Skeletal muscle satellite cell (primary cell): ENCODE data around the gene UVSSA.
"Not testable (repeated sequence)": the region's sequence is repeated elsewhere in the genome, so short reads cannot be mapped to it uniquely, and the experiment has no call there.

Experiments
- H3K27me3 ChIP-seq: 2 replicates; pipeline ENCODE4 v1.7.0; 2013; ENCODE audit warnings: low read length; ENCODE audit not compliant: control insufficient read depth, insufficient read depth
- H3K36me3 ChIP-seq: 2 replicates; pipeline ENCODE4 v1.7.0; 2013; ENCODE audit warnings: mild to moderate bottlenecking, control low read depth, low read length; ENCODE audit not compliant: insufficient read depth
- H3K4me1 ChIP-seq: 2 replicates; pipeline ENCODE4 v1.7.0; 2013; ENCODE audit warnings: low read length; ENCODE audit not compliant: control insufficient read depth, insufficient read depth
- H3K4me2 ChIP-seq: 2 replicates; pipeline ENCODE4 v1.7.0; 2013; ENCODE audit warnings: mild to moderate bottlenecking, low read length
- H3K4me3 ChIP-seq: 2 replicates; pipeline ENCODE4 v1.7.0; 2013; ENCODE audit warnings: low read length
- H3K9ac ChIP-seq: 2 replicates; pipeline ENCODE4 v1.7.0; 2013; ENCODE audit warnings: mild to moderate bottlenecking, low read depth, low read length, moderate library complexity
- H3K9me3 ChIP-seq: replicated peaks from 2 replicates; pipeline ENCODE4 v1.7.0; 2013; ENCODE audit warnings: mild to moderate bottlenecking, control low read depth, low read length

UVSSA gene

DNA sequence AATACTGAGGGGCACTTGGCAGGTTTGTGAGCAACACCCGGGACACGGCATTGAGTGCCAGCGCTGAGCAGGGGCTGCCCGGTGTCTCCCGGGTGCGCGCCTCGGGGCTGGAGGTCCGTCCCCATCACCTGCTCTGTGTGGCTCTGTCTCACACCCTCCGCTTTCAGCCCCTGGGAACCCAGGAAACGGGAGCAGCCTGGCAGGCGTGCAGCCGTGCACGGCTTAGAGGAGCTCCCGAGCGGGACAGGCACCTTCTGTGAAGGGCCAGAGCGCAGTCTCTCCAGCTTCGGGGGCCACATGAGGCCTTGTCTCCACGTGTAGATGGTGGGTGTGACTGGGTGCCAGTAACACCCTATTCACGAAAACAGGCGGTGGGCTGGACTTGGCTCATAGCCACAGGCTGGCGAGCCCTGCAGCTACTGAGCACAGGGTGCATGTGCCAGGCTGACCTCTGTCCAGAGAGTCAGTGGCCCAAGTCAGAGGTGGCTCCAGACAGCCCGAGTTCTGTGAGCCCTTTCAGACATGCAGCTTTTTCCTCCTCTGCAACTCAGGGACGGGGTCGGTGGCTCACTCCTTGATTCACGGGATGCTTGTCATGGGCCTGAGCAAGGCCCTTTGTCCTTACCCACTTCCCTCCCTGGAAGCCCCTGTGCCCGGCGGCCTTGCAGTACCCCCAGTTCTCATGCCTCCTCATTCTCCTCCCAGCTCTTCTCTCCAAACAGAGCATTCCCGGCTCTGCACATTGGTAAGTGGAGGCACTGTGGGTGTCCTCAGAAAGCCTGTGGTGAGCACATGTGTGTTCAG is 23.5 kb downstream of the UVSSA start:
- H3K27me3 ChIP-seq = no peaks in the 10 kb centered on the region
- H3K4me1 ChIP-seq = no peaks in the 10 kb centered on the region
- H3K9me3 ChIP-seq = no peaks in the 10 kb centered on the region
- H3K4me2 ChIP-seq = no peak overlapping the region
- H3K9ac ChIP-seq = no peak overlapping the region
- H3K36me3 ChIP-seq = peaks cover 36% of the 10 kb centered on the region
- H3K4me3 ChIP-seq = no peak overlapping the region

DNA sequence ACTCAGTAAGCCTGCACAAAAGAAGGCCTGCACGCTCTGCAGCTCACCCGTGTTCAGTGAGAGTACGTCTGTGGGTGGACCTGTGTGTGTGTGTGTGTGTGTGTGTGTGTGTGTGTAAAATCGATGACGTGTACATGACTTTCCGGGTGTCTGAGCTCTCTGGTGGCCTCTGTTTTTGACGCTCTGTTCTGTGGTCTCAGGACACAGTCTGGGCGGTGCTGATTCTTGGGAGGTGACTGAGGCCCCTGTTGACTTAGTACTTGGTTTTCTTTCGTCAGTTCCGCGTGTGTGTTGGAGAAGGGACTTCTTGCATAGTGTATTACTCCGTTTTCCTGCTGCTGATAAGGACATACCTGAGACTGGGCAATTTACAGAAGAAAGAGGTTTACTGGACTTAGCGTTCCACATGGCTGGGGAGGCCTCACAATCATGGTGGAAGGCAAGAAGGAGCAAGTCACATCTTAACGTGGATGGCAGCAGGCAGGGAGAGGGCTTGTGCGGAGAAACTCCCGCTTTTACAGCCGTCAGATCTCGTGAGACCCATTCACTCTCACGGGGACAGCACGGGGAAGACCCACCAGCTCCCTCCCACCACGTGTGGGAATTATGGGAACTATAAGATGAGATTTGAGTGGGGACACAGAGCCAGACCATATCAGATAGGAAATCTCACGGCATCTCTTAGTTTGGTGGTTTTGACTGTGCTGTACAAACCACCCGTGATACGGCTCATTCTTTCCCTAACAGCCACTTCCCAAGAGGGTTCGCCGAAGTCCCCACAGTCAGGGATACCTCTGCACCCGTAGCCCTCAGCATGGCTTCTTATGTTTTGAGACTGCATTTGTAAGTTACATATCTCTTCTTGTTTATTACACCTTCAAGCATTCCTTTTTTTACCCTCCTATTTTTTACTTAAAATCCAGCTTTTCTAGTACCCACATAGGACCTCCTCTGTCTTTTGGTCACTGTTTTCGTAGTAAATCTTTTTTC is 24.5 kb downstream of the UVSSA start:
- Histone ChIP-seq H3K4me3 (no peak overlapping the region), H3K27me3 (no peaks in the 10 kb centered on the region), H3K36me3 (peaks cover 28% of the 10 kb centered on the region), H3K9me3 (no peaks in the 10 kb centered on the region), H3K9ac (no peak overlapping the region), H3K4me2 (no peak overlapping the region), H3K4me1 (no peaks in the 10 kb centered on the region)

DNA sequence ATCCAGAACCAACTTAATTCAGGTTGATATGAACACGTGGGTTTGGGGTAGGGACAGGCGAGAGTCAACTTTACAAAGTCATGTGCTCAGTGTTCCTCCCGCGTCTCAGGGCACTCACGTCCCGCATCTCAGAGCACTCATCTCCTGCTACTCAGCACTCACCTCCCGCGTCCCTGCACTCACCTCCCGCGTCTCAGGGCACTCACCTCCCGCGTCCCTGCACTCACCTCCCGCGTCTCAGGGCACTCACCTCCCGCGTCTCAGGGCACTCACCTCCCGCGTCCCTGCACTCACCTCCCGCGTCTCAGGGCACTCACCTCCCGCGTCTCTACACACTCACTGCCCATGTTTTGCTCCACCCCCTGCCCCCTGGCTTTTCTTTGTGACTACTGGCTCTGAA is 25.6 kb downstream of the UVSSA start:
- not testable (repeated sequence) for H3K9ac ChIP-seq
- H3K36me3 ChIP-seq = peaks cover 26% of the 10 kb centered on the region

DNA sequence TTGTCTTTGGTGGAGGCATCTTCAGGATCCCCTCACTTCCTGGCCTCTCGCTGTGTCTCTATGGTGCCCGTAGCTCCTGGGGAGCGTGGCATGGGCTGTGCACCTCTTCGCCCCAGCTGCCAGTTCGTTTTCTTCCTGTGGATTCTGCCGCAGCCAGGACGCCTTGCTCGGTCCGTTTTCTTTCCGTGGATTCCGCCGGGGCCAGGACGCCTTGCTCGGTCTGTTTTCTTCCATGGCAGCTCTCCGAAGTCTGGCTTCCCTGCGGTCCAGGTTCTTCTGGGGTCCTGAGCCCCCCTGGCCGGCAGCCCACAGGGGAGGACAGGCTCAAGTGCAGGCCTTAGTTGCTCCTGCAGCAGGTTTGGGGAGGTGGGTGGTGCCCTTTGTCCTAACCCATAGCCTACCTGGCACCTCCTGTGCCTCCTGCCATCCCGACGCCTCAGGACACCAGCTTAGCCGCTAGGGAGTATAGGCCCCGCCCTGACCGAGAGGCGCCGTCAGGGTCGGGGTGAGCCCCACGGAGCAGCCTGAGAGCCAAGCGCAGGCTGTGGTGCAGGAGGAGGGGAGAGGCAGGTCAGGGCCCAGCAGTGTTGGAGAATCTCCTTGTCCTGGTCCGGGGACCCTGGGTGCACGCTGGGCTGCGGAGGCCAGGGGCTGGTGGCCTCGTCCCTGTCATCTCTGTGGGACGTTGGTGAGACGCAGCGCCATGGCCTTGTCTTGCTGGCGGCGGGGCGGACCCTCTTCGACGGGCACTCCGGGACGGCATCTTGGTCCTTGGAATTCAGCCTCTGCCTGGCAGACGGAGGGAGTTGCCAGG is 27.1 kb downstream of the UVSSA start:
- Histone ChIP-seq H3K9ac (no peak overlapping the region), H3K4me1 (no peaks in the 10 kb centered on the region), H3K27me3 (no peaks in the 10 kb centered on the region), H3K4me3 (no peak overlapping the region), H3K4me2 (no peak overlapping the region), H3K36me3 (peaks cover 21% of the 10 kb centered on the region), H3K9me3 (no peaks in the 10 kb centered on the region)

More for the DNA sequence above, 25.6 kb downstream of the UVSSA start:
- not testable (repeated sequence) for H3K4me3 ChIP-seq, H3K9me3 ChIP-seq, H3K27me3 ChIP-seq, H3K4me2 ChIP-seq, H3K4me1 ChIP-seq

DNA sequence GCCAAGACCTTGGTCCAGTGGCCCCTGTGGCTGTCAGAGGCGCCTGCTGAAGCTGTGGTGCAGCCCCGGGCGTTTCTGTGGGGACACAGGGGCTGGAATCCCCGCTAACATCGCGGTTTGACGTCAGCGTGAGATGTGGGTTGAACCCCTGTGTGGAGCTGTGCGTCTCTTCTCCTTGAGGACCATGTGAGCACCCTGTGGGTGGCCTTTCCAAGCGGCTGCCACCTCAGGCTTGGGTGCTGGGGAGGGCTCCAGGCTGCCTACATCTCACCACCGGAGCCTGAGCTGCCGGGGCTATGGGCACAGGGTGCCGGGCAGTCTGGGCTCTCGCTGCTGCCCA is 27.7 kb downstream of the UVSSA start:
- Histone ChIP-seq H3K4me2 (no peak overlapping the region), H3K27me3 (no peaks in the 10 kb centered on the region), H3K36me3 (peaks cover 21% of the 10 kb centered on the region), H3K9ac (no peak overlapping the region), H3K4me1 (no peaks in the 10 kb centered on the region), H3K9me3 (no peaks in the 10 kb centered on the region), H3K4me3 (no peak overlapping the region)

DNA sequence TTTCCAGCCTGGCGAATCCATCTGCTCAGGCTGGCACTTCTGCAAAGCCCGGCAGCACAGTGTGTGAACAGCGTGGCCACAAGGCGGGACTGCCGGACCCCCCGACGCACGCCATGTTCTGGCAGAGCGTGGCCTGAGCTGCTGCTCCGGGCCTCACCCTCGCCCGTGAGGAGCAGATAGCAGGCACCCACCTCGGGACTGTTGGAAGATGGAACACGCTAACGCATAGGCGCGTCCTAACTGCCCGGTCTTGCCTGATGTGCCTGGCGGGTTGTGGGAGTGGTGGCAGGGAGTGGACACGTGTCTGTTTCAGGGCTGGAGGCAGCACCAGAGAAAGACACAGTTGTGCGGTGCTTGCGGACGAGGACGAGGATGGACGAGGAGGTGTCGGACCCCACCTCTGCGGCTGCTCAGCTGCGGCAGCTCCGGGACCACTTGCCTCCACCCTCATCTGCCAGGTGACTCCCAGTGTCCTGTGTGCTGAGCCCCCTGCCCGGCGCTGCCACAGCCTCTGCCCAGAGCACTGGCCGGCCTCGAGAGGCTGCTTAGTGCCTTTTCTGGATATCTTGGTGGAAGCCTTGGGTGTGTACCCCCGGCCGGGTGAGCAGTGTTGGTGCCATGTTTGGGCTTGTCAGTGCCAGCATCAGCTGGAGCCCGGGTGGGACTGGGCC is 28.2 kb downstream of the UVSSA start:
- no peak overlapping the region for H3K9ac ChIP-seq
- no peaks in the 10 kb centered on the region for H3K27me3 ChIP-seq
- H3K4me3 ChIP-seq = no peak overlapping the region
- no peaks in the 10 kb centered on the region for H3K4me1 ChIP-seq
- H3K36me3 ChIP-seq = peaks cover 21% of the 10 kb centered on the region
- no peaks in the 10 kb centered on the region for H3K9me3 ChIP-seq
- no peak overlapping the region for H3K4me2 ChIP-seq

DNA sequence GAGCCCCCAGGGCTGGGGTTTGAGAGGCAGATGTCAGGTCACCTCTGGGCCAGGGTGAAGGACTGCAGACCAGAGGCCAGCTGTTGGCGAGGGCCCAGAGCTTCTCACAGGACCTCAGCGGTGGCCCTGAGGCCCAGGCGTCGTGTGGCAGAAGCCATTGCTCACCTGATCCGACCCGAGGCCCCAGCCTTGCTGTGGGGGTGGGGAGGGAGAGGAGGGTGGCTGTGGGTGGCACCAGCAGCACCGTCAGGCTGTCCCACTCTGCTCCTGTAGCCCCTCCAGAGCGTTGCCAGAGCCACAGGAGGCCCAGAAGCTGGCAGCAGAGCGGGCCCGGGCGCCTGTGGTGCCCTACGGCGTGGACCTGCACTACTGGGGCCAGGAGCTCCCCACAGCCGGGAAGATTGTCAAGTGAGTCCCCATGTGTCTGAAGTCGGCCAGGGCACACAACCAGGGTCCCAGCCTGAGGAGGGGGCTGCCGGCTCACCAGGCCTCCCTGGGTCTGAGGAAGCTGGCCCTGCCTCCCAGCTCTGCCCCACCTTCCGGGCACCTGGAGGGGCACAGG is 28.8 kb downstream of the UVSSA start:
- H3K4me2 ChIP-seq = no peak overlapping the region
- H3K4me3 ChIP-seq = no peak overlapping the region
- H3K4me1 ChIP-seq = no peaks in the 10 kb centered on the region
- H3K27me3 ChIP-seq = no peaks in the 10 kb centered on the region
- no peak overlapping the region for H3K9ac ChIP-seq
- H3K36me3 ChIP-seq = peaks cover 21% of the 10 kb centered on the region
- no peaks in the 10 kb centered on the region for H3K9me3 ChIP-seq

DNA sequence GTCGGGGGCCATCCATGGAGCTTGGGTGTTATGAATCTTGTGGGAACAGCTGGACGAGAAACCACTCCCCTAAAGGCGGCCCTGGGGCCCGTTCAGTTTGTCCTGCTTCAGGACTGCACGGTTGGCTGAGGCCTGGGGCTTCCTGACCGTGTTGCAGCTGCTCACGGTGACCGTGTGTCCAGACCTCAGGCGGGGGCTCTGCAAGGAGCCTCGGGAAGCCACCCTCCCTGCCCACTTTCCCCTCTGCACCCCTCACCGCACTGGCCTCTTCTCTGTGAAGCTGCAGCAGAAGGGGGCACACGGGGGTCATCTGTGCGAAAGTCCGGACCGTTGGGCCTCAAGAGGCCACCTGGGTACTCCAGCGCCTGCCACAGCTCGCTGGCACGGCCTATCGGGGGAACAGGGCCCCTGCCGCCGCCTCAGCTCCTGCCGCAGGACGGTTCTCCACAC is 29.4 kb downstream of the UVSSA start:
- Histone ChIP-seq H3K4me1 (no peaks in the 10 kb centered on the region), H3K4me2 (no peak overlapping the region), H3K27me3 (no peaks in the 10 kb centered on the region), H3K9me3 (no peaks in the 10 kb centered on the region), H3K4me3 (no peak overlapping the region), H3K36me3 (peaks cover 19% of the 10 kb centered on the region), H3K9ac (no peak overlapping the region)

DNA sequence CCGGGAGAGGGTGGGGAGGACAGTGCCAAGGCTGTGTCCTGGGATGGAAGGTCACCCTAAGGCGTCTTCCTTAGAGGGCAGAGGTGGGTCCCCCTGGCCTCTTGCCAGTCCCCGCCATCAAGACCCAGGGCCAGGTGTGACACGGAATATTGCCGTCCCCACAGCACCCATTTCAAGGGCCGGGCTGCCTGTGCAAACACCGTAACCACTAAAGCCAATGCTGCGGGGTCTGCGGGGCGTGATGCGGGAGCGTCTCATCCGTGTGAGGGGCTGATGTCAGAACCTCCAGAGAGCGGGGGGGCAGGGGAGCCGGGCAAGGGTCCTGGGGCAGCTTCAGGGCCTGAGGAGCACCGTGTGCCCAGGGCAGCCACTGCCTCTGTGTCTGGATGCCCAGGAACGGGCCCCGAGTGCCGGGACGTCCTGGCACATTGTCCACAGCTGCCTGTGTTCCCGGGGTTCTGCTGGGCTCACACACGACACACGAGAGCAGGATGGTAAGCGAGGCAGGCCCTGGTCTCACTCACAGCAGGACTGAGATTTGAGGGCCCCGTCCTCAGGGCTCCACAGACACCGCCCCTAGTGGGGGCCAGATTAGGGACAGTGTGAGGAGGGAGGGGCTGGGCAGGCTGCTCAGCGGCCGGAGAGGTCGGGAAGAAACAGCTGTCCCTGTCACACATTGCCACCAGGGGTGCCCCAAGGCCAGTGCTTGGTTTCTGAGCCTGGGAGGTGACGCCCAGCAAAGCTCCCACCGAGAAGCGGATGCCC is 30.0 kb downstream of the UVSSA start:
- no peaks in the 10 kb centered on the region for H3K27me3 ChIP-seq
- H3K9me3 ChIP-seq = no peaks in the 10 kb centered on the region
- H3K4me2 ChIP-seq = no peak overlapping the region
- no peak overlapping the region for H3K9ac ChIP-seq
- H3K4me1 ChIP-seq = no peaks in the 10 kb centered on the region
- H3K36me3 ChIP-seq = peaks cover 14% of the 10 kb centered on the region
- no peak overlapping the region for H3K4me3 ChIP-seq

DNA sequence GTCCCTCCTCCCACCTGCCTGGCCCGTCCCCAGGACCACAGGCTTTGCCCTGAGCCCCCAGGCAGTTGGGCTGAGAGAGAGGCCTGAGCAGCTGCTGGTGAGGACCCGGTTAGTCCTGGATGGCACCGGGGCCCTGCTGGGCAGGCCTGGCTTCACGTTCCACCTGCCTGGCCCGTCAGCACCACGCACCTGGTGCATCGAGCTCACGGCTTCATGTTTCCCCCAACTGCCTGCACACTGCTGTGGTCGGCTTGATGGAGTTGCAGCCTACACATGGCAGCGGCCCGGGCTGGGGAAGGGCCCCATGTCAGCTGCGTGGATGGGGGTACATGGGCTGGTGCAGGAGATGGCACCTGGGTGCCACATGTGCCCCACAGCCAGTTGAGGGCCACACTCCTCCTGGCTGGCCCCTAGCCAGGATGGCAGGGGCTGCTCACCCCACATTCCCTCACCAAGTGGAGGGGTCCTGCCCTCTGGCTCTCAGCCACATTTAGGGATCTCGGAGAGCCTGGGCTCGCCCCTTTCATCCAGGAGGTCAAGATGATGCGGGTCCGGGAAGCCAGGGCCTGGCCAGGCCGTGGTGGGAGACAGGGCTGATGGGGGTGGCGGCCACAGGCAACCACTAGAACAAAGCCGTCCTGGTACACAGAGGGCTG is 30.7 kb downstream of the UVSSA start:
- Histone ChIP-seq H3K36me3 (peaks cover 8% of the 10 kb centered on the region), H3K9me3 (no peaks in the 10 kb centered on the region), H3K27me3 (no peaks in the 10 kb centered on the region), H3K4me2 (no peak overlapping the region), H3K4me3 (no peak overlapping the region), H3K4me1 (no peaks in the 10 kb centered on the region), H3K9ac (no peak overlapping the region)
